ENCODE results near the gene SLTM. TPM values are rescaled to one million over a fixed set of nuclear protein-coding genes. Genes with fewer than 3 reads are reported as not detected.

The SLTM gene
- polyA plus RNA-seq, 1 donor from 2014 or later, result 124 TPM

GRCh38 chr15:58875343-58875742 lies 58.1 kb downstream of the SLTM start:
- Histone ChIP-seq H3K9me2 (ENCODE audit: insufficient read depth, low read length) (no peaks in the 10 kb centered on the region), H3K79me2 (replicated peaks; ENCODE audit: insufficient read depth, low read length) (no peaks in the 10 kb centered on the region), H2AFZ (ENCODE audit: low read depth, low read length) (no peak overlapping the region), H3K27me3 (ENCODE audit: insufficient read depth, low read depth, low read length) (no peaks in the 10 kb centered on the region), H3K4me3 (ENCODE audit: low read length) (no peak overlapping the region), H3K27ac (ENCODE audit: low read length) (no peak overlapping the region), H3K9me3 (ENCODE audit: low read length) (no peaks in the 10 kb centered on the region), H3K4me2 (ENCODE audit: low read length) (no peak overlapping the region), H3F3A (ENCODE audit: insufficient read depth, low read length, poor library complexity, severe bottlenecking) (no peaks in the 10 kb centered on the region), H3K36me3 (ENCODE audit: insufficient read depth, low read length) (peaks cover 11% of the 10 kb centered on the region), H3K9ac (ENCODE audit: low read length) (no peak overlapping the region), H4K20me1 (ENCODE audit: insufficient read depth) (no peaks in the 10 kb centered on the region)
- TF ChIP-seq TAF1 (IDR thresholded peaks at IDR 0.05; ENCODE audit: low read depth) (no peak), SMC3 (conservative IDR thresholded peaks at IDR 0.05; ENCODE audit: poor library complexity) (no peak), CTCF (IDR thresholded peaks at IDR 0.05; ENCODE audit: poor library complexity, severe bottlenecking) (no peak), MXI1 (conservative IDR thresholded peaks at IDR 0.05; ENCODE audit: poor library complexity, severe bottlenecking) (no peak), POLR2AphosphoS5 (IDR thresholded peaks at IDR 0.05) (no peak), REST (IDR thresholded peaks at IDR 0.05; ENCODE audit: borderline replicate concordance) (no peak), EP300 (conservative IDR thresholded peaks at IDR 0.05; ENCODE audit: poor library complexity, severe bottlenecking) (no peak), RAD21 (conservative IDR thresholded peaks at IDR 0.05) (no peak), EZH2 (IDR thresholded peaks at IDR 0.05; ENCODE audit: borderline replicate concordance, insufficient read depth, low read length, poor library complexity, severe bottlenecking) (no peak)

DNA sequence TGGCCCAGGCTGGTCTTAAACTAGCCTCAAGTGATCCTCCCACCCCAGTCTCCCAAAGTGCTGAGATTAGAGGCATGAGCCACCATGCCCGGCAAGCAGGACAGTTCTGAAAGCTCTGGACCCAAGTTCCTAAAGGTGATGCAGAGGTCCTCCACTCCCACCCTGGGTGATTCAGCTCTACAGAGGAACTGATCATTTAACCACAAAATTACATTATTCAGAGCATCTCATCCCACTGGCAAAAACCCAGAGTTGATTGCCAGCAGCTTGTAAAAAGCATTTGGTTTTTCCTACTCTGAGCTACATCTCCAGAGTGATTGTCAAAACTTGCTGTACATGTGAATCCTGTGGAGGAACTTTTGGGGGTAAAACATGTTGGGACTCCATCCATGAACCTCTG lies 60.2 kb downstream of the SLTM start:
- H3K9me2 ChIP-seq (ENCODE audit: insufficient read depth, low read length), result no peaks in the 10 kb centered on the region
- H3F3A ChIP-seq (ENCODE audit: insufficient read depth, low read length, poor library complexity, severe bottlenecking), result no peaks in the 10 kb centered on the region
- H3K36me3 ChIP-seq (ENCODE audit: insufficient read depth, low read length), result peaks cover 2% of the 10 kb centered on the region
- no peak overlapping the region for H2AFZ ChIP-seq (ENCODE audit: low read depth, low read length)
- TF ChIP-seq RAD21 (conservative IDR thresholded peaks at IDR 0.05) (no peak), SMC3 (conservative IDR thresholded peaks at IDR 0.05; ENCODE audit: poor library complexity) (no peak), MXI1 (conservative IDR thresholded peaks at IDR 0.05; ENCODE audit: poor library complexity, severe bottlenecking) (no peak), CTCF (IDR thresholded peaks at IDR 0.05; ENCODE audit: poor library complexity, severe bottlenecking) (no peak), EZH2 (IDR thresholded peaks at IDR 0.05; ENCODE audit: borderline replicate concordance, insufficient read depth, low read length, poor library complexity, severe bottlenecking) (no peak), TAF1 (IDR thresholded peaks at IDR 0.05; ENCODE audit: low read depth) (no peak), EP300 (conservative IDR thresholded peaks at IDR 0.05; ENCODE audit: poor library complexity, severe bottlenecking) (no peak), REST (IDR thresholded peaks at IDR 0.05; ENCODE audit: borderline replicate concordance) (no peak)
- H3K9ac ChIP-seq (ENCODE audit: low read length), result no peak overlapping the region
- no peak overlapping the region for H3K4me3 ChIP-seq (ENCODE audit: low read length)
- H3K79me2 ChIP-seq (replicated peaks; ENCODE audit: insufficient read depth, low read length), result no peaks in the 10 kb centered on the region
- H4K20me1 ChIP-seq (ENCODE audit: insufficient read depth), result no peaks in the 10 kb centered on the region
- no peak overlapping the region for H3K4me2 ChIP-seq (ENCODE audit: low read length)
- no peak overlapping the region for H3K27ac ChIP-seq (ENCODE audit: low read length)
- H3K27me3 ChIP-seq (ENCODE audit: insufficient read depth, low read depth, low read length), result no peaks in the 10 kb centered on the region
- H3K9me3 ChIP-seq (ENCODE audit: low read length), result no peaks in the 10 kb centered on the region
